GM18951 (cell line): ENCODE data around the gene FSD1.
"Not testable (repeated sequence)": the region's sequence is repeated elsewhere in the genome, so short reads cannot be mapped to it uniquely, and the experiment has no call there.

Source experiments
- POLR2A ChIP-seq: IDR thresholded peaks from 4 replicates; pipeline ENCODE4 v1.6.1; 2011; ENCODE audit warnings: mild to moderate bottlenecking; ENCODE audit not compliant: insufficient read length, insufficient read depth; ENCODE audit errors: extremely low read depth
- in situ Hi-C: fragments of 300-500 bp; cut with MboI; formaldehyde crosslinking; loops from one replicate; pipeline ENCODE4 v1.12.0; 2022; ENCODE audit warnings: low sequenced_read_pairs, mixed read lengths, inconsistent platforms; ENCODE audit not compliant: unreplicated experiment

FSD1 gene

DNA sequence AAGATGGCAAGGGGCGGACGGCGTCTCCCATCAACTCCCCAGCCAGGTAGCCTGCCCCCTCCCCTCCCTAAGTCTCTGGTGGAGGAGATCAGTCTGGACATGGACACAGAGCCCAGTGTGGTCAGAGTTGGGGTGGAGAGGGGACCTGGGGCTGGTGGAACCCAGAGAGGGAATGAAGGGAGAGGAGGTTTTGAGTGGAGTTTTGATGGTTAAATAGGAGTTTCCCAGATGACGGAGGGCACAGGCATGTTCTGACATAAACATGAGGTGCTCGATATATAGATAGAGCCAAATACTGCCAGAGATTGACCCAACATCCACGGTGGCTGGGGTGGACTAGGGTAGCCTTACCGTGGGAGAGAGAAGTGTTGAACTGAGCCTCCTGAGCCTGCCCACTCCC, 14.1 kb downstream of the FSD1 start:
- in situ Hi-C loops: no loop called here
- no peak for TF ChIP-seq POLR2A

DNA sequence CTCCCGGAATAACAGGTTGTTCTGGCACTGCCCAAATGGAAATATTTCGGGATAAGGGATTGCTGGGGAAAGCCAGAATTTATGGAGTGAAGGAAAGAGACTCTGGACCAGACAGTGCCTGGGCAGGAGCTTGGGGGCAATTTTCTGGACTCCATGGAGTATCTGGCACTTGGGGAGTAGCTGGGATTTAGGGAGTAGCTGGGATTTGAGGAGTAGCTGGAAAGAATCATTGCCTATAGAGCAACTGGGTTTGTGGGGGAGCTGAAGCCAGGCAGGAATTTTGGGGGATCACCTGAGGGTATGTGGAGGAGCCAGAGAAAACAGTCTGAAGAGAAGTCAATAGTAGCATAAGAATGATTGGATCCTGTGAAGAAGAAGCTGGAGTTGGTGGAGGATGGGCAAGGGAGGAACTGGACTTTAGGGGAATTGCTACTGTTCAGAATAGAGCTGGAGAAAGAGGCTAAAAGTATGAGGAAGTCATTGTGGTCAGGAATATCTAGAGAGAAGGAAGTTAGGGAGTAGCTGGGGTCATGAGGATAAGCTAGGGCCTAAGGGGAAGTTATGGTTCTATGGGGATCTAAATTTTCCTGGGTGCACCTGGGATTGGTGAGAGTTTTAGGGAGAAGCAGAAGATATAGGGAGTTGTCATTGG, 14.8 kb downstream of the FSD1 start:
- no peak for TF ChIP-seq POLR2A
- in situ Hi-C loops: no loop called here

DNA sequence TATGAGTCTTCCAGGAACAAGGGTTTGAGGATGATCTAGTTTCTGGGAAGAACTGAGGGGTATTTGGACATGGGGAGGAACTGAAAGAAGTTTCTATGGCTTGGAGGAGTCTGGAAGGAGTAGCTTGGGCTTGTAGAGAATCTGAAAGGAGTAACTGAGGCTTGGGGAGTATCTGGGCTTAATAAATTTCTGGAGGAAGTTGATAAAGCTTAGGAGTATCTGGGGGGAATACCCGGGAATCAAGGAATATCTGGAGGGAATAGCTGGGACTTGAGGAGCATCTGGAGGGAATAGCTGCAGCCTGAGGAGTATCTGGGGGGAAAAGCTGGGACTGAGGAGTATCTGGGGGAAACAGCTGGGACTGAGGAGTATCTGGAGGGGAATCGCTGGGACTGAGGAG, 16.0 kb downstream of the FSD1 start:
- in situ Hi-C loops: no loop called here
- TF ChIP-seq POLR2A: no peak

DNA sequence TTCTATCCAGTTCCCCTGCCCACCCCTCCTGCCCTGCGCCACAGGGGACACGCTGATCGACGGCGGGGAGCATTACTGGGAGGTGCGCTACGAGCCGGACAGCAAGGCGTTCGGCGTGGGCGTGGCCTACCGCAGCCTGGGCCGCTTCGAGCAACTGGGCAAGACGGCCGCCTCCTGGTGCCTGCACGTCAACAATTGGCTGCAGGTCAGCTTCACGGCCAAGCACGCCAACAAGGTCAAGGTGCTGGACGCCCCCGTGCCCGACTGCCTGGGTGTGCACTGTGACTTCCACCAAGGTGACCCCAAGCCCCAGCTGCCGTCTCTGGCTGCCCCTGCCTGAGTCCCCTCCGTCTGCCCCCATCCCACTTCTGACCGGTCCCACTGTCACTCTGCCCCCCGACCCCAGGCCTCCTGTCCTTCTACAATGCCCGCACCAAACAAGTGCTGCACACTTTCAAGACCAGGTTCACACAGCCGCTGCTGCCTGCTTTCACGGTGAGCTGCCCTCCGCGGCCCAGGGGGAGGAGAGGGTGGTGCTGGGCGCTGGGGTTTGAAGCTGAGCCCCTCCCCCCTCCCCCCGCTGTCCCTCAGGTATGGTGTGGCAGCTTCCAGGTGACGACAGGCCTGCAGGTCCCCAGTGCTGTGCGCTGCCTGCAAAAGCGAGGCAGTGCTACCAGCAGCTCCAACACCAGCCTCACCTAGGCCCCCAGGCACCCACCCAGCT, 18.7 kb downstream of the FSD1 start:
- no peak for TF ChIP-seq POLR2A
- in situ Hi-C loops: no loop called here

DNA sequence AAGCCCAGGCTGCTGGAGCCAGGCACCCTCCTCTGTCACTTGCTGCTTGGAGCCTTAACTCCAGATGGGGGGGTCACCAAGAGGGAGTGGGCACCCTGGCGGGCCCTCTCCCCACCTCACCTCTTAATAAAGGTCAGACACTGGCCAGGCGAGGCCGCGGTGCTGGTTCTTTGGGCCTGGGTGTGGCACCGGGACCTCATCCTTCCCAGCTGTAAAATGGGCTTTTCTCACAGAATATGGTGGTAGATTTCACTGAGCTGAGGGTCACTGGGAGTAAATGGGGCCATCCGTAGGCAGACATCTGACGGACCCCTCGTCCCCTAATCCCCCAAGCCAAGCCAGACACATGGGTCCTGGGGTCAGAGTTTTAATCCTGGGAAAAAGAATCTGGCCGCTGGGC, 19.3 kb downstream of the FSD1 start:
- no peak for TF ChIP-seq POLR2A
- in situ Hi-C loops: no loop called here

DNA sequence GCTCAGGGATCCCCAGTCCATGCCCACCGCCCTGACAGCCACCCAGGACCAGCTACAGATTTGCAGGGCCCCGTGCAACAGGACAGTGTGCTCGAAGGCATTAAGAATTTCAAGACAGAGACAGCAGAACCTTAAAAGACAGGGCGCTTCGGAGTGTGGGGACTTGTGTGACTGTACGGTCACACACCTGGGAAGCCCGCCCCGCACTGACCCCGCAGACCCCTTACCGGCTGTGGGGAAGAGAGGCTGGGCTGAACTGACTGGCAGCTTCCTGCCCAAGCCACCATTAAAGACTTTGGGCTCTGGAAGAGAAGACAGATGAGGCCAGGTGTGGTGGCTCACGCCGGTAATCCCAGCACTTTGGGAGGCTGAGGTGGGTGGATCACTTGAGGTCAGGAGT, 19.8 kb downstream of the FSD1 start:
- in situ Hi-C loops: no loop called here
- no peak for TF ChIP-seq POLR2A

DNA sequence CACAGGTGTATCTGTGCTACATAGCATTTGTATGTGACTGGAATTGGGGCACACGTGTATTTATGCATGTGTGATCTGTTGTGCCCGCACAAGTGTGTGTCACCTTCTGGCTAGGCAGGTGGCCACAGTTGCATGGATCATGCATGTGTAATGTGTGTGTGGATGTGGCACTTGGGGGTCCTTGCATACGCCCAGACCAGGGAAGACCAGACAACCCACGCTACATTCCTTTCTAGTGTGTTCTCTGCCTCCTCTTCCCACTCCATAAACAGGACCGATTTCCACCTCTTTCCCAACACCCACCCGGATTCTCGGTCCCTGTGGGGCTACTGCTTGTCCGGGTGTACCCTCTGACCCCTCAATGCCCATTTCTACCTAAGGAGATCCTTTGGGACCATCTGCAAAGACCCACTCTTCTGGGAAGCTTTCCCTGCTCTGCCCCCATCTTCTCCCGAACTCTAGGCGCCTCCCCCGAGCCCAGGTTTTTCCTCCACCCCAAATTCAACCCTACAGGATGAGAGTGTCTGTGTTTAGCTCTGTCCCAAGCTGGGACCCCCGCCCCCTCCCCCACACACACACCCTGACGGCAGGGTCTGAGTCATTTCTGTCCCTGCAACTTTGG, 21.9 kb downstream of the FSD1 start:
- TF ChIP-seq POLR2A: no peak
- in situ Hi-C loops: no loop called here

DNA sequence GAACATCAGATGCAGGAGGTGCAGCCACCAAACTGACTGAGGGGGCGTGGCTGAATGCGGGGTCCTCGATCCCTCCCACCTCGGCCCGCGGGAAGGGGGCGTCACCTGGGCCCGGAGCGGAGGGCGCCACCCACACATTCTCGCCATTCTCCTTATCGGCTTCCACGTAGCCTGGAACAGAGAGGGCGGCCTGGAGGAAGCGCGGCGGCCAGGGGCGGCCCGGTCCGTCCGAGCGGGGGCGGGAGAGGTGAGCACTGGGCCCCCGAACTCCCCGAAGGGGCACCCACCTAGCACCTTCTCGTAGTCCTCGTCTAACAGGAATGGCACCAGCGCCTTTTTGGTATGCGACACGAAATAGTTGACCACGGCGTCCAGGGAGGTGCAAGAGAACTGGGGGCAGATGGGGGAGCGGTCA, 22.4 kb downstream of the FSD1 start:
- in situ Hi-C loops: no loop called here

DNA sequence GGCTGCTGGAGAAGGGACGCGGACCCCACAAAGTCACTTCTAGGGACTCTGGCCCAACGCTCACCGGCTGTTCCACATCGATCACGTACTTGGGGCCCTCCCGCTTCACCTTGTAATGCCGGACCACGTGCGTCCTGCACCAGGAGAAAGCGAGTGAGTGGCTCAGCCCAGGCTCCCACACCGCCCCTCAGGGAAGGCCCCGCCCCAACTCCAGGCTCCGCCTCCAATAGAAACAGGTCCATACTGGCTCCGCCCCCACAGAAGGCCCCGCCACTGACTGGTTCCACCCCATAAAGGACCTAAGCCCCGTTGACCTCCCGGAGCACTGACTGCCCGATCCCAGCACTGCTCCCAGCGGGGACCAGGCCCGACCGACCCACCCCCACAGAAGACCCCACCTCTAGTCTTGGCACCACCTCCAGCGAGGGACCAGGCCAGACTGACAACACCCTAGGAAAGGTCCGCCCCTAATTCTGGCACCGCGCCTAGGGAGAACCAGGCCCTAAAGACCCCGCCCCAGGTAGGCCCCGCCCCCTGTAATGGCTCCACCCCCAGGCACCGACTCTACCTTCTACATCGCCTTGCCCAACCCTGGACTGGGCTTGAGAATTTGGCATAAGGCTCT, 23.0 kb downstream of the FSD1 start:
- TF ChIP-seq POLR2A: no peak
- in situ Hi-C loops: no loop called here

More for the DNA sequence above, 22.4 kb downstream of the FSD1 start:
- TF ChIP-seq POLR2A: no peak

DNA sequence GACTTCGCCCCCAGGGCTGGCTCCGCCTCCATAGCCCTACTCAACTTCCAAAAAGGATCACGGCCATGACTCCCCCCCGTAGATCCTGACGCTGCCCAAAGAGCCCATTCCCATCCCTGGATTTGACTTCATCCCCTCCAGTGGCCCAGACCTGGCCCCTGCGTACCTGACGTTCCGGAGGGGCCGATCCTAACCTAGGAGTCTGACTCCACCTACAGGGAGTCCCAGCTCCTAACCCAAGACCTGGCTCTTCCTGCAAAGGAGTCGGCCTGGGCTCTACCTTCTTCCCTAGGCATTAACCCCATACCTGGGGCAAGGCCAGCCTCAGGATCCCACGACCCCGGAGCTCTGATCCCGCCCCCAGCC, 23.5 kb downstream of the FSD1 start:
- TF ChIP-seq POLR2A: no peak
- in situ Hi-C loops: no loop called here

DNA sequence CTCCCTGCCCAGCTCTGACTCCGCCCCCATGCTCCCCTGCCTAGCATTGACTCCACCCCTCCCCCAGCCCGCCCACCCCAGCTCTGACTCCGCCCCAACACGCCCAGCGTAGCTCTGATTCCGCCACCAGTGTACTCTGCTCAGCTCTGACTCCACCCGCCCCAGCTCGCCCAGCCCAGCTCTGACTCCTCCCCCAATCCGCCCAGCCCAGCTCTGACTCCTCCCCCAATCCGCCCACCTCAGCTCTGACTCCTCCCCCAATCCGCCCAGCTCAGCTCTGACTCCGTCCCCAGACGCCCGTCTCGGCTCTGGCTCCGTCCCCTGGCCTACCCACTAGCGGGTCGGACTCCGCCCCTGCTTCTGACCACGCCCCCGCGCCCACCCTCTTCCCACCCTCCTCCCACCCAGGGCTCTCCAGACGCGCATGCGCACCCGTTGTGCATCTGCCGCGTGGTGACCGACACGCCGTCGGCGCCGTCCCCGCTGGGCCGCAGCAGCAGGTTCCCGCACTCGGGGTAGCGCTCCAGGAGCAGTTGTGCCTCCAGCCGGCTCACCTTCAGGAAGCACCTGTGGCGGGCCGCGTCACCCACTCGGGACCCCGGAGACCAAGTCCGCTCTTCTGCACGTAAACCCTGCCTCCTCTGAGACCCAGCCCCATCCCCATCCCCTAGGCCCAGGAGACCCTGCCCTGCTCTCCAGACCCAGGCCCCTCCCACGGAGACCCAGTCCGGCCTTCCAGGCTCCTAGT, 24.0 kb downstream of the FSD1 start:
- in situ Hi-C loops: no loop called here
- peak; percentile 87 for TF ChIP-seq POLR2A

DNA sequence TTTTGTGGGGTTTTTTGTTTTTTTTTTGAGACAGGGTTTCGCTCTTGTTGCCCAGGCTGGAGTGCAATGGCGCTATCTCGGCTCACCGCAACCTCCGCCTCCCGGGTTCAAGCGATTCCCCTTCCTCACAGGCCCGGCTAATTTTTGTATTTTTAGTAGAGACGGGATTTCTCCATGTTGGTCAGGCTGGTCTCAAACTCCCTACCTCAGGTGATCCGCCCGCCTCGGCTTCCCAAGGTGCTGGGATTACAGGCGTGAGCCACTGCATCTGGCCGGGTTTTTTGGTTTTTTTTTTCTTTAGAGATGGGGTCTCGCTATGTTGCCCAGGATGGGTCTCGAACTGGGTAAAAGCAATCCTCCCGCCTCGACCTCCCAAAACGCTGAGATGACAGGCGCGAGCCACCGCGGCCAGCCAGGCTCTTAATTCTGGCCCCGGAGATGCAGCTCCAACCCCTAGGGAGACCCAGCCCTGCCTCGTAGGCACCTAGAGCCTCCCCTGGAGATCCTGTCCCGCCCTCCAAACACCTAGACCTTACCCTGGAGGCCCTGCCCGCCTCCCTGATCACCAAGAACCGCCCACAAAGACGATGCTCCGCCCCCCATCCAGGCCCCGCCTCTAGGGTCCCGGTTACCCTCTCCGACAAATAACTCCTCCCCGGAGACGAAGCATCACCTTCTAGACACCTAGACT, 24.7 kb downstream of the FSD1 start:
- in situ Hi-C loops: not testable (repeated sequence)

DNA sequence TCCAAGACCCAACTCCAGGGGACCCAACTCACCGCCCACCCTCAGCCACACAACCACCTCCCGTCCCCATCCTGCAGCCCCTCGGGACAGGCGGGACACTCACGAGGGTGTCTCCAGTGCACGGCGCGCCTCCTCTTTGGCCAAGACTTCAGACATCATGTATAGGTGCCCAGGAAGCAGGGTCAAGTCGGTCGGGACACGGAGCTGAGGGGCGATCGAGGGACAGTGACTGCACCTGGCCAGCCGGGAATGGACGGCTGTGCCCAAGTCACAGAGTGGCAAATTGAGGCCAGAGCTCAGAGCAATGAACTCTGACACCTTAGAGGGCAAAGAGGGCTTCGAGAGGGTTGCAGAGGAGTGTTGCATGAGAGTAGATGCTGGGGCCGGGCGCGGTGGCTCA, 25.5 kb downstream of the FSD1 start:
- in situ Hi-C loops: no loop called here
- no peak for TF ChIP-seq POLR2A
